Measurements from ENCODE around the gene SEMA6B.
"Not testable (repeated sequence)": the region's sequence is repeated elsewhere in the genome, so short reads cannot be mapped to it uniquely, and the experiment has no call there.

The SEMA6B gene

DNA sequence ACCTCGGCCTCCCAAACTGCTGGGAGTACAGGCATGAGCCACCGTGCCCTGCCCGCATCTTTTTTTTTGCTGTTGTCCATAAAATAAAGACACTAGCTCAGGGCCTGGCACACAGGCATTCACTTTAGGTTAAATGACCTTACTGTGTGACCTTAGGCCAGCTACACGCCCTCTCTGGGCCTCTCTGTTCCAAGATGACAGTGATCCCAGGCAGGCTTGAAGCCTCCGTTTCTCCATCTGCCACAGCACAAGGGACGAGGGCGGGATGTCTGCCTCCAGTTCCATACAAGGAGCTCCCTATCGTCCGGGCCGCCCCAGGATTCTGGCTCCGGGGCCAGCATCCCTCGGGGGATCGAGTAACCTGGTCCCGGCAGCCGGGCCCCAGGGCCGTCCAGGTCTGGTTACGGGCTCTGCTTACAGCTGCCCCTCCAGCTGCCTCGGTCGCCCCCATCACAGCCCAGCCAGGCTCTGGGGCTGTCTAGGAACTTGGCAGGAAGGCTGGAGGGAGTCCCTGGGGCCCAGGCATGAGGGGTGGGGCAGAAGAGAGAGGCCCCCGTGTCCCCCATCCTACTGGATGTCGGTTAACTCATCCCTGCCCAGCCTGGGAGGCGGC is 11.9 kb upstream of the SEMA6B start:
- no peak for DNase-seq (ENCODE audit: low read depth)

DNA sequence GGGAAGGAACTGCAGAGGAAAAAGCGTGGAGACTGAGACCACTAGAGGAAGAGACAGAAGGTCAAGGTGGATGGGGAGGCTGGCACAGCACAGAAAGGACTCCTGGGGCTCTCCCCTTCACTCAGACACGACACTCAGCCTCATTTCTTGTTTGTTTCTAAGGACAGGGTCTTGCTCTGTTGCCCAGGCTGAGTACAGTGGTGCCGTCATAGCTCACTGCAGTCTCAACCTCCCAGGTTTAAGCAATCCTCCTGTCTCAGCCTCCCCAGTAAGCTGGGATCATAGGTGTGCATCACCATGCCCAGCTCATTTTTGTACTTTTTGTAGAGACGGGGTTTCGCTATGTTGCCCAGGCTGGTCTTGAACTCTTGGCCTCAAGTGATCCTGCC is 11.4 kb upstream of the SEMA6B start:
- no peak for DNase-seq (ENCODE audit: low read depth)

DNA sequence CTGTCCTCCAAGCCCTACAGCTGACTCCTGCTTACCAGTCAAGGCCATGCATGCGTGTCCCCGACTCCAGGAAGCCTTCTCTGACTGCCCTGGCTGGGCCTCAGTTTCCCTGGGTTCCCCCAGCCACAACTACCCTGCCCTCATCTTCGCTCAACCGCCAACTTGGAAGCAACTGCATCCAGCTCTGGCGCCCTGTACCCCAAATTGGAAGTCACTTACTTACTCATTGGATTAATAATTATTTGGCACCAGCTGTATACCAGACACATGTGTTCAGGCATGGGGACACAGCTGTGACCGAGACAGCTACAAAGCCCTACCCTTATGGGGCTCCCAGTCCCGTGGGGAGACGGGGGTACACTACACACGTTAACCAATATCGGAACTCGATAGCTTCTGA is 10.9 kb upstream of the SEMA6B start:
- no peak for DNase-seq (ENCODE audit: low read depth)

DNA sequence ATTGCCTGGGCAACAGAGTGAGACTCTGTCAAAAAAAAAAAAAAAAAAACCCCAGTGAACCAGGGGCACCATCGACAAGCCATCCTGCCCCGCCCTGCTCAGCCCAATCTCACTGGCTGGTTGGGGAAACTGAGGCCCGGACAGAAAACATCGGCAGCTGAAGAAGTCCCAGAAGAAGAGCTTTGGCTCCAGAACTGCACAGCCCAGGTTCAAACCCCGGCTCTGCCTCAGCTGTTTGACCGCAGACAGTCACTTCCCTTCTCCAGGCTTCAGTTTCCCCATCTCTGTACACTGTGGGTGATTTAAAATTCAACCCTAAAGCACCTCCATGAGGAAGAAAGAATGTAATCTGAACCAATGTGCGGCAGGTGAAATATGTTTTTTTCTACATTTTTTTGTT is 9.4 kb upstream of the SEMA6B start:
- DNase-seq (ENCODE audit: low read depth): no peak

DNA sequence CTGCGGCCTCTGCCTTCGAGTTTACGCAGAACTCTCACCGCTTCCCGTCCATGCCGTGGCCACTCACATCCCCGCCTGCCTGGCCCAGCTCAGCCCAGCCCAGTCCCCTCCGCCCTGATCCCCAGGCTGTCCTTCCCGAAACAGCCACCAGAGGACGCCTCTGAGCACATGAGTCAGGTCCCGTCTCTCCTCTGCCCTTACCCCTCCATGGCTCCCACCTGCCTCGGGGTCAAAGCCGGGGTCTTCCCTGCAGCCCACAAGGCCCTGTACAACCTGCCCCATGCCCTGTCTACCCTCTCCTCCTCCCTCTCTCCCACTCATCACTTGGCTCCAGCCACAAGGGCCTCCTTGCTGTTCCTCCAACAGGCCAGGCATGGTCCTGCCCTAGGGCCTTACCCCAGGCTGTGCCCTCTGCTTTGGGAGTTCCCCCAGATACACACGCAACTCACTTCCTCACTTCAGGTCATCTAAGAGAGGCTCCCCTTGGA is 8.1 kb upstream of the SEMA6B start:
- DNase-seq (ENCODE audit: low read depth): peak; percentile 32

DNA sequence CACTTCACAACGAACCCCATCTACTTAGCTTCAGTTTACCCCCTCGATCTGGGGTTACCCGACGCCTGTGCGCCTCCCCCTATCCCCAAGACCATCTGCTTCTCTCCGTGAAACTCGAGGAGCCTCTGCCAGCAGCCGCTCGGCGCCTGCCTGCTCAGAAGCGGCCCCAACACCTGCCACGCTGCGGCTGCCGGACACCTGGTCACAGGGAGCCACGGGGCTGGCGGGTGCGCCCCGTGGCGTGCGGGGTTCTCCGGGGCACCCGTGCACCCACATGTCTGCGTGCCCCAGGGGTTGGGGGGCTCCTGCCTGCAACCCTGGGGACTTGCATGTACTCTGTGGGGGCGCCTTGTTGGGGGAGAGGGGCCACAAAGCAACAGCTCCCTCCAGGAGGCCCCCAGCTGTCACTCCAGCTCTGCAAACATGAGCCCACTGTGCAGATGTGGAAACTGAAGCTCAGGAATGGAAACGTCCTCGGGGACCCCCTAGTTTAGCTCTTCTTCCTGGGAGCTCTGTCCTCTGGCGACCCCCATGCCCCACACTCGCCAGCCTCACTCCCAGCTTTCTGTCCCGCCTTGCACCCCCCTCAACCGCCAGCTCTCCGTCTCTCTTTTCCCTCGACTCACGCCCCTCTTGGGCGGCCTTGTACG is 7.0 kb upstream of the SEMA6B start:
- DNase-seq (ENCODE audit: low read depth): no peak

DNA sequence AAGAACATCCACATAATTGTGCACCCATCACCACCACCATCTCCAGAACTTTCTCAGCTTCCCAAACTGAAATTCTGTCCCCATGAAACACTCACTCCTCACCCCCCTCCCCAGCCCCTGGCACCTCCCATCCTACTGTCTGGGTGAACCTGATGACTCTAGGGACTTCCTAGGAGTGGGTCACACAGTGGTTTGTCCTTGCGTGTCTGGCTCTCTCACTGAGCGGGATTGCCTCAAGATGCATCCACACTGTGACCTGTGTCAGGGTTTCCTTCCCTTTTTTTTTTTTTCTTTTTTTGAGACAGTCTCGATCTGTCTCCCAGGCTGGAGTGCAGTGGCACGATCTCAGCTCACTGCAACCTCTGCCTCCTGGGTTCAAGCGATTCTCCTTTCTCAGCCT is 4.1 kb upstream of the SEMA6B start:
- not testable (repeated sequence) for DNase-seq (ENCODE audit: low read depth)

DNA sequence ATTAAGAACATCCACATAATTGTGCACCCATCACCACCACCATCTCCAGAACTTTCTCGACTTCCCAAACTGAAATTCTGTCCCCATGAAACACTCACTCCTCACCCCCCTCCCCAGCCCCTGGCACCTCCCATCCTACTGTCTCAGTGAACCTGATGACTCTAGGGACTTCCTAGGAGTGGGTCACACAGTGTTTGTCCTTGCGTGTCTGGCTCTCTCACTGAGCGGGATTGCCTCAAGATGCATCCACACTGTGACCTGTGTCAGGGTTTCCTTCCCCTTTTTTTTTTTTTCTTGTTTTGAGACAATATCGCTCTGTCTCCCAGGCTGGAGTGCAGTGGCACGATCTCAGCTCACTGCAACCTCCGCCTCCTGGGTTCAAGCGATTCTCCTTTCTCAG is 2.6 kb upstream of the SEMA6B start:
- not testable (repeated sequence) for DNase-seq (ENCODE audit: low read depth)

DNA sequence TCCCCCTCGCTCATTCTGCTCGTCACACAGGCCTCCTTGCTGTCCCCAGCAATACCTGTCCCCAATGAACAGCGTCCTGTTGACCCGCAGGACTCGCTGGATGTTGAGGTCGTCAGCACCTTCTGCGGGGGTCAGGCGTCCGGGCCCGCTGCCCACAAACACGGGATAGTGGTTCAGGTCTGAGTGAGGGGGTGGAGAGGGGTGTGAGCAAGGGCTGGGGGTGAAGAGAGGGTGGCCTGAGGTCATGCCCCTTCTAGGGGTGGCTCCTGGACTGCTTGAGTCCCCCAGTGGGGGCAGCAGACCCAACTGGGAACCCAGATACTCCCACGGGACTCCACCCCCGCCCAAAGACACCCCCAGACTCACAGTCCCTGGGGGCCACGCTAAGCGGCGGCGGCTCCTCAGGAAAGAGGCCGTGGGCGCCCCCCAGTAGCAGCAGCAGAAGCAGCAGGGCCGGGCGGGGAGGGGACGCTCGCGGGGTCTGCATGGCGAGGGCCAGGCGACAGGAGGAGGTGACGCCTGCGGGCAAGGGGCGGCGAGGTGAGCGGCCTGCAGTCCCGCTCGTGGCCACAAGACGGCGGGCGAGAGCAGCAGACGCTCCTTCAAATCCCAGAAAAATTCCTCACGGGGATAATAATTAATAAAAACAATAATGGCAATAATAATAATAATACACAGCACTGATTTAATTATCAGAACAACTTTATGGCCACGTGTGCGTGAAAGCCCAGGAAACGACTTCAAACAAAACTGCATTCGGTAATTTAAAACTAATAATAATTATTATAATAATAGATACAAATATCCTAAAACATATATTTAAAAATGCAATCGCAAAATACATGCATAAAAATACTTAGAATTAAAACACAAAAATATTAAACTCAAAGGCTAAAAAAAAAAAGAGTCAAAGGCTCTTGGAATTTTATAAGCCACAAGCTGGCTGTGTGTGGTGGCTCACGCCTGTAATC is 1.2 kb downstream of the SEMA6B start:
- no peak for DNase-seq (ENCODE audit: low read depth)

DNA sequence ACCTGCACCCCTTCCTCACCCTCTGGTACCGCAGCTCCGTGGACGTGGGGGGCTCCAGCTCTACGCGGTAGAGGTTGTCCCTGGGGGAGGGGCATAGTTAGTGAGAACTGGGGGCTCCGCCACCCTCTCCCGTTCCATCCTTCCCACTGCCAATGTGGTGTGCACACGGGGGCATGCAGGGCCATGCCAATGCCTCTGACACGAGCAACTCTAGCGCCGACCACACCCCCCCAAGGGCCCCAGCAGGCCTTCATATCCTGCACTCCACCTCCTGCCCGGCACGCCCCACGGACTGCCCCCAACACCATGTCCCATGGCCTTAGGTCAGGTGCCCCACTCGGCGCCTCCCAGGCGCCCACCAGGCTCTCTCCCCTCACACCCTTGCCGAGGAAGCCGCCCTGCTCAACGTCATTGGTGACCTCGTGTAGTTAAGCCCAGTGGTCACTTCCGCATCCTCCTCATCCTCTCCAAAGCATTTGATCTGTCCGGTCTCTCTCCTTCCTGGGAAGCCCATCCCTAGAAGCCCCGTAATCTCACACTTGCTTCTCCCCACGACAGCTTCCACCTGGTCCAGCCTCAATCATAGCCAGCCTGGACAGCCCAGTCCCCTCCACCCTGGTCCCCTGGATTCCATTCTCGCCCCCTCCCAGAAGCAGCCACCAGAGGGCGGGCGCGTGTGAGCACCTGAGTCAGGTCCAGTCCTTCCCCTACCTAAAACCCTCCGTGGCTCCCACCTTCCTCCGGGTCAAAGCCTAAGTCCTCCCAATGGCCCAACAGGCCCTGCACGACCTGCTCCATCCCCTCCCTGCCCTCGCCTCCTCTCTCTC is 2.1 kb downstream of the SEMA6B start:
- DNase-seq (ENCODE audit: low read depth): no peak

DNA sequence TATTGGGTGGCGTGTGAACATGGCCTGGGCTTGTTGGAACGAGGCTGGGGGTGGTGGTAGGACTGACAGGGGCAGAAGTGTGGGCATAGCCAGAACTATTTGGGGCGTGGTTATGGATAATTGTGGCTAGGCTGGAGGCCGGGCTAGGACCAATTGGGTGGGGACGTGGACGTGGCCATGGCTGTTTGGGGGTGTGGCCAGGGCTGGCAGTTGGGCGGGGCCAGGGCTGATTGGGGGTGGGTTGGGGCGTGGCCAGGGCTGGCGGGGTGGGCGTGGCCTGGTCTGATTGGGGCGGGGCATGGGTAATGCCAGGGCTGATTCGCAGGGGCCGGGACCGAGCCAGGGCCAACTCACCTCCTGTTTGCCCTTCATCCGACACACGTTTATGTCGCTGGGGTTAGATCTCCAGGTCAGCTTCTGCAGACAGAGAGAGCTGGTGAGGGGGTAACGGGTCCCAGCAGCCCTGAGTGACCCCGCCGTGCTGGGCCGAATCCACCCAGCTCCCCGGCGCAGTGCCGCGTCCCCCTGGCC is 2.8 kb downstream of the SEMA6B start:
- no peak for DNase-seq (ENCODE audit: low read depth)

DNA sequence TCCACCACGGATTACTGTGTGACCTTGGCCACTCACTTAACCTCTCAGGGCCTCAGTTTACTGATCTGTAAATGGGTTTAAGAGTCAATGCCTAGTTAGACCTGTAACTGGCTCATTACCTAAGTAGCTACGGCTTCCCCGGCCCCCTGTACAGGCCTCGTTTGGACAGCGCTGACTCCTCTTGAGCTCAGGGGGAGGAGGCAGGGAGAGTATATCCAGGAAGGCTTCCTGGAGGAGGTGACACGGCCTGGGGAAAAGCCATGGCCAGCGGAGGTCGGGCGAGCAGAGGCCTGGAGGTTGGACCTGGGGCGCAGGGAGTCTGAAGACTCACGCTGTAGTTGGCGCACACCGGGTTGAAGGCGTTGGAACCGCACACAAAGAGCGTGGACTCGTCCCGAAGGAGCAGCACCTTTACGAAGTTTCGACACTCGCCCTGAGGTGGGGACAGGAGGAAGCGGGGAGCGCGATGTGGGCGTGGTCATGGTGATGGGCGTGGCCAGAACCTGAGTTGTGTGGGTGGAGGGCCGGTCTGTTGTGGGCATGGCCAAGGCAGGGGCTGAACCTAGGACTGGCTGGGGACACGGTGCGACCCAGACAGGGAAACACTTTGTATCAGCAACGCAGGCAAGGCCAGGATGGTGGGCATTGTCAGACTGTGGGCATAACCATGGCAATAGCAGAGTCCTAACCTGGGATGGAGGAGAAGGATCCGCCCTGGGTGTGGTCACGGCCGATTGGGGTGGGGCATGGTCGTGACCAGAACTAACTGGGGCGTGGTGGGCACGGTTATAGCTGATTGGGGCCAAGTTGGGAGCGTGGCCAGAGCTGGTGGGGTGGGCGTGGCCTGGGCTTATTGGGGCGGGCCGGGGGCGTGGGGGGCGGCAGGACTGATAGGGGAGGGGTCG is 3.6 kb downstream of the SEMA6B start:
- DNase-seq (ENCODE audit: low read depth): no peak

DNA sequence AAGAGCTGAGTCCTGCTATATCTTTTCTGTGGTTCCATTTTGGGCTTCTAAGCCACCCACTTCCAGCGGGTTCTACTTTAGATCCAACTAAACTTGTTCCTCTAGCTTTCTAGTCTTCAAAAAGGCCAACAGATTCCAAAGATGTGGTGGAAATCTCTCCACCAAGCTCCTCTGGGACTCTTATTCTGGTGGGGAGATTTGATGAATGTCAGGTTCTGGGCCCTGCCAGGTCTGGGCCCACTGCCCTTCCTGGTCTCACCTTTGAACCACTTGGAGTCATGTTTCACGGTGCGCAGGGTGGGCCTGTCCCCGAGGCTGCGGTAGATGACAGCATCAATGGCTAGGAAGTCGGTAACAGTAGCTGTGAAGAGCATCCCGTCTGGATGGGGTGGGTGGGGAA is 4.8 kb downstream of the SEMA6B start:
- no peak for DNase-seq (ENCODE audit: low read depth)

DNA sequence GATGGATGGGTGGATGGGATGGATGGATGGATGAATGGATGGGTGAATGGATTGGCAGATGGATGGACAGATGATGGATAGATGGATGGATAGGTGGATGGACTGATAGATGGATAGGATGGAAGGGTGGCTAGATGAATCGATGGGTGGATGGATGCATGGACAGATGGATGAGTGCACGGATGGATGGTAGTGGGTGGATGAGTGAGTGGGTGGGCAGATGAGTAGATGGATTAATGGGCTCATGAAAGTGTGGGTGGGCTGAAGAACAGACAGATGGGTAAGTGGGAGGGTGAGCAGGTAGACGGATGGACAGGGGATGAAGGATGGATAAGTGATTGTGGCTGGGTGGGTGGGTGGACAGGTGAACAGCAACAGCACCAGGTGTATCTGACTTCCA is 5.7 kb downstream of the SEMA6B start:
- DNase-seq (ENCODE audit: low read depth): no peak

DNA sequence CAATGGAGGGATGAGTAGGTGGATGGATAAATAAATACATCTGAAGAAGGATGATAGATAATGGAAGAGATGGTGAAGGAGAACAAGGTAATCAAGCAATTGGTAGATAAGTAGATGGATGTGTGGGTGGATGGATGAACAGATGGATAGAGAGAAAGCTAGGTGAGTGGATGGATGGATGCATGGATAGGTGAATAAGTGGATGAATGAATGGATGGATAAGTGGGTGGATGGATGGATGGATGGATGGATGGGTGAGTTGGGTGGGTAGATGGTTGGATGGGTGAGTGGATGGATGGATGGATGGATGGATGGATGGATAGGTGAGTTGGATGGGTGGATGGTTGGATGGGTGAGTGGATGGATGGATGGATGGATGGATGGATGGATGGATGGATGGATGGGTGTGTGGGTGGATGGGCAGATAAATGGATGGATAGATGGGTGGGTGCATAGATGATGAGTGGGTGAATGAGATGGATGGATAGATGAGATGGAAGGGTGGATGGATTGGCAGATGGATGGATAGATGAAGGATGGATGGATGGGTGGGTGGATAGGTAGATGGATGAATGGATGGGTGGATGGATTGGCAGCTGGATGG is 6.3 kb downstream of the SEMA6B start:
- no peak for DNase-seq (ENCODE audit: low read depth)

DNA sequence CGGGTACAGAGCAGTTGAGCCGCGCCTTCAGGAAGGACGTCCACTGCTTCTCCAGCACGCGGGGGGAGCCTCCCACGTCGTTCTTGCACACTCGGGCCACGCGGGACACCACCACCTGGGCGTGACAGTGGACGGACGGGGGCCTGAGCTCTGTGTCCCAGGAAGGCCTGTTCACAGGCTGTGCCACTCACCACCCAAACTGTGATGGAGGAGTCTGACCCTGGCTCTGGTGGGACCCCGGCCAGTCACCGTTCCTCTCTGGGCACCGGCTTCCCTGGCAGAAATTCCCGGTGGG is 7.0 kb downstream of the SEMA6B start:
- DNase-seq (ENCODE audit: low read depth): no peak

DNA sequence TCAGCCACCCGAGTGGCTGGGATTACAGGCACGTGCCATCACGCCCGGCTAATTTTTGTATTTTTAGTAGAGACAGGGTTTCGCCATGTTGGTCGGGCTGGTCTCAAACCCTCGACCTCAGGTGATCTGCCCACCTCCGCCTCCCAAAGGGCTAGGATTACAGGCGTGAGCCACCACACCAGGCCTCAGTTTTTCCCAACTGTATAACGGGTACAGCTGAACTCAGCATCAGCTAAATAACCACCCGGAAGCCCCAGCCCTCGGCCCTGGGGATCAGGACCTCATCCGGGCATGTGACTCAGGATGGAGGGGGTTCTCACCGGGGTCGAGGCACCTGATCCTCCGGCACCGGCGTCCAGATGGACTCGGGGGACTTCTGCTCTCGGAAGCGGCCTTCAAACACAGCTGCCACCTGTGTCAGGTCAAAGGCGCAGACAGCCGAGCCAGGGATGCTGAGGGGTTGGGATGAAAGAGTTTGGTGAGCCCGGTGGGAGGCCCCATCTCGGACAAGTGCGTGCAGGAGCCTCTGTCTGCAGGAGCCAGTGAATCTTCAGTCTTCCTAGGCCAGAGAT is 8.9 kb downstream of the SEMA6B start:
- DNase-seq (ENCODE audit: low read depth): no peak

DNA sequence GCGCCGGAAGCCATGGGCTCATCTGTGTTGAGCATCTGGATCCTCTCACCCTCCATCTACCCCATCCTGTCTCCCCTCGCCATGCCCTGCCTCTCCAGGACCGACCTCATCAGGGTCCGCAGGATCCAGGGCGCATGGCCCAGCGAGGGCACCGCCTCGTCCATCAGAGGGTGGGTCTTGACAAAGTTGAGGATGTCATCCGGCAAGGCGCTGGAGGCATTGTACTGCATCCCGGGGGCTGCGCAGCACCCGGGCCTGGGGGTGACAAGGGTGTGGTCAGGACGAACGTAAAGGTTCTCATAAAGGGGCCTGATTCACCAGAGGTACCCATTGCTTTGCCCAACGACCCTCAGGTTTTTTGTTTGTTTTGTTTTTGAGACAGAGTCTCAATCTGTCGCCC is 9.5 kb downstream of the SEMA6B start:
- DNase-seq (ENCODE audit: low read depth): no peak

DNA sequence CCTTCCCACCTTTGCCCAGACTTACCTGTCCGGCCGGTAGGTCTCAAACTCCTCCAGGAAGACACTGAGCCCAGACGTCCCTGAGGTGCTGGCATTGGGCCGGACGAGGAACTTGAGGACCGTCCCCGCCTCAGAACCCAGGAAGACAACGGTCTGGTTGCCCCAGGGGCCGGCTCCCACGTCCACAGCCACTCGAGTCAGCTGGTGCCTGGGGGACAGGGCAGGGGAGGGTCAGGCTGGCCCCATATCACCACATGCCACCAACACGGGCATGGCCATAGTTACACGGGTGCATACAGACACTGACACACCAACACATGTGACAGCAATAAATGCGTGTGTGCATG is 11.3 kb downstream of the SEMA6B start:
- no peak for DNase-seq (ENCODE audit: low read depth)

All from activated gamma-delta T cell treated with anti-CD3 and anti-CD28 coated beads, Interleukin-2, amount 50 U/mL, for 16 hours (primary cell).